Glomerular visceral epithelial cell (primary cell): ENCODE data around the gene CD8B2.
"Not testable (repeated sequence)": the region's sequence is repeated elsewhere in the genome, so short reads cannot be mapped to it uniquely, and the experiment has no call there.

Experiments used
- DNase-seq: peaks from one replicate; pipeline ENCODE4 v3.0.0-alpha.2; 2016; ENCODE audit errors: extremely low spot score

CD8B2 gene

GRCh38 chr2:106551417-106552130, 64.4 kb downstream of the CD8B2 start:
- no peak for DNase-seq

DNA sequence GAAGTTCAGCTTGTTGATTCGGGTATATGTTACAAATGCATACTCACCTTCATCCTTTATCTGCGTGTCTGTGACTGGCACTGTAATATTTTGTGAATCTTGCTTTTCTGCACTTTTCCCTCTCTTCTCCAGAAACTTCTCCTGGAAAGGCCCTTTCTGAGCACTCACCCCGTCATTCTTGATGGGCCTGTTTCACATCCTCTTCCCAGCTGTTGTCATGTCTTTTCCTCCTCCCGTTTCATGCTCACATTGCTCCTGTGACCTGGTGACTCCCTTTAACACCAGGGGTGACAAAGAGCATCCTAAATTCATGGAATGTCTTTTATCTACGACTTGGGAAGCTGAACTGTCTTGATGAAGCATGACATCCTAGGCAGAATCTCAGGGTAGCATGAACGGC, 65.8 kb downstream of the CD8B2 start:
- DNase-seq: no peak

DNA sequence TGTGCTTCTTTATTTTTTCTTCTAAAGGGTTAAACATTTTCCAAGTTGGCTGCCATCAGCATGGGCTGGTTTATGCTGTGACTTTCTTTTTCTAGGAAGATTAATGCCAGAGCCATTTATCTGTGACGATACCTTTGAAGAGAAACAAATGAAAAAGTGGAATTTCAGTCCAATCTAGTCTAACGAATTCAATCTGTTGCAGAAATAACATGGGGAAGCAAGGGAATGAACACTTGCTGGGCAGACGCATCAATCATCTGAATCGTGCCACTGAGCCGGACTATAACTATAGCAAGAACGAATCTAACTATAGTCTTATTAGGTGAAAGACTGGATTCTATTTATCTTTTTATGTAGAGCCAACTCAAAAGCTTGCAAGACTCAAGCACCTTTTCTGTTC, 66.2 kb downstream of the CD8B2 start:
- no peak for DNase-seq

DNA sequence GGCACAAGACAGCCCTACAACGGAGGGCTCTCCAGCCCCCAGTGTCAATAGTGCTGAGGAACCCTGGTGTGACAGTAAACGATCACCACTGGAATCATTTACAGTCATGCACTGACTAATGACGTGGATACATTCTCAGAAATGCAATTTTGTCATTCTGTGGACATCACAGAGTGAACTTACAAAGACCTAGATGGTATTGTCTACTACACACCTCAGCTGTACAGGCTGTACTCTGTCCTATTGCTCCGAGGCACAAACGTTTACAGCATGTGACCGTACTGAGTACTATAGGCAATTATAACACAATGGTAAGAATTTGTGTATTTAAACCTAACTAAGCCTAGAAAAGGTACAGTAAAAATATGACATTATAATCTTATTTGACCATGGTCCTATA, 67.2 kb downstream of the CD8B2 start:
- DNase-seq: no peak

DNA sequence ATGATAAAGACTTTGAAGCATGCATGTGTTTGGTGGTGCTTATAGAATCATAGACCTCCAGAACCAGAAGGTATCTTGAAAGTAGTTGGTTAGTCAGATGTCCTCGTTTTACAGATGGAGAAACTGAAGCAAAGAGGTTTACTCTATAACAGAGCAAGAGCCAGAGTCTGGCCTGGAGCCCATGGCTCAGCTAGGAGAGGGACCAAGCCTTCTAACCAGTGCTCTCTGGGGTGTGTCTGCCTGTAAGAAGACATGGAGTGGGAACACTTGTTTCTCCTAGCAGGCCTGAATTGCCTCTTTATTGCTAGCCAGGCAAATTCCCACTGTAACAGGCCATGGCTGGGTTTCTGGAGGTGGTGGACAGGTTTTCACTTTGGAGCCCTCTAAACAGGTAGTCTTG, 67.9 kb downstream of the CD8B2 start:
- no peak for DNase-seq

GRCh38 chr2:106559786-106560185, 72.6 kb downstream of the CD8B2 start:
- DNase-seq: not testable (repeated sequence)

DNA sequence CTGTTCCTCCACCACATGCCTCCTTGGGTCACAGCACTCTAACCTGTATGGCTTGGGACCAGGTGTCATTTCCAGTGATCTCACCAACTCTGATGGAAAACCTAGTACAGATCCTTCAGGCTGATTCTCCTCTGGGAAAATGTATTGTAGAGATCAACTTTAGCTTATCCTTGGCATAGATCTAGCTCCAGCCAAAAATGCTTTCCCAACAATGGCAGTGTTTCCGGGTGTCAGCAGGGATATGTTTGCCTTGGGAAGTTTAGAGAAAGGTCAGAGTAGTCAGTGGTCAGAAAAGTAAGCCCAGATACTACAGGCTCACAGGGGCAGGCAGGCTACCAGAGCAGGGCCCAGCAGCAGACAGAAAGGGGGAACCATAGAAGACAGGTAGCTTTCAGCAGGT, 73.6 kb downstream of the CD8B2 start:
- DNase-seq: no peak

- no peak for DNase-seq
Observed at GRCh38 chr2:106561356-106561755, 74.2 kb downstream of the CD8B2 start.

- DNase-seq: no peak
Observed at GRCh38 chr2:106561803-106562202, 74.6 kb downstream of the CD8B2 start.

- DNase-seq: no peak
Observed at GRCh38 chr2:106562268-106563186, 75.4 kb downstream of the CD8B2 start.

DNA sequence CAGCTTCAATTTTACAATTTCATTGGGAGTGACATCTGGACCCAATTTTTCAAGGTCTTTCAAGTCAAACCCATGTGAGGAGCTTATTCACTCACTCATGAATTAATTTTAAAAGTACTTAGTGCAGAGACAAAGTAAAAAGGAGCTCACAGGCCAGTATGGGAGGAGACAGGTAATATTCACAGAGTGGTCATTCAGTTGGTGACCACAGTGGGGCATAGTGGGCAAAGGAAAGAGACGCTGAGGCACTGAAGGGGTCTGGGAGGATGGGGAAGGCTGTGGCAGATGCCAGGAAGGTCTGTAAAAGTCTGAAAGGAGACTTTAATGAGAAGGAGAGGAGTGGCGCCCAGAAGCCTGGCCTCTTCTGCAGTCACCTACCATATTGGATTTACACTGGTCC, 76.0 kb downstream of the CD8B2 start:
- no peak for DNase-seq

DNA sequence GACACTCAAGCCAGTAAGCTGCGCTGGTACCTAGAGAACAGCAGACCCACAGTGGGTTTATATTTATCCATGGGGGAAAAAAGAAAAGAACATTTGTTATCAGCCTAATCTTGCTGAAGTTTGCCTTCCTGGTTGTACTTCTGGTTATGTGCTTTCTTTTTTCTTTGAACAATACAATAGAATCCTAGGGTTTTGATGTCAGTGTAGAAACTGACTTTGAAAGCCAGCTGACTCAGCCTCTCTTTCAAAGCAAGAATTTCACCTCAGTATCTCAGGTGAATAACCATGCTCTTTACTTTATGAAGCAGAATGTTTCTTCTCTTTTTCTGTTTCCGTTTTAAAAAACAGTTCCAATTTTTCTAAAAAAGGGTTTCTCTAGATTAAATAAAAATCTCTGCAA, 78.4 kb downstream of the CD8B2 start:
- DNase-seq: no peak

- DNase-seq: no peak
Observed at GRCh38 chr2:106566050-106566449, 78.9 kb downstream of the CD8B2 start.

DNA sequence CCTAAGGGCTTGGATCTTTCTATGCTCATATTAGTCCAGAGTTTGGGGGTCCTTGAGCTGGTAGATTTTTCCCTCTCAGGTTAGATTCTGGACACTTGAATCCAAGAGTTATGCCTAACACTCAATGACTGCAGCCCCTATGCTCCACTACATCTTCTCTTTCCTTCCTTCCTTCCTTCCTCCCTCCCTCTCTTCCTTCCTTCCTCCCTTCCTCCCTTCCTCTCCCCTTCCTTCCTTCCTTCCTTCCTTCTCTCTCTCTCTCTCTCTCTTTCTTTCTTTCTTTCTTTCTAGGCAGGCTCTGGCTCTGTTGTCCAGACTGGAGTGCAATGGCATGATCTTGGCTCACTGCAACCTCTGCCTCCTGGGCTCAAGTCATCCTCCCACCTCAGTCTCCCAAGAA, 79.3 kb downstream of the CD8B2 start:
- DNase-seq: not testable (repeated sequence)

- no peak for DNase-seq
Observed at GRCh38 chr2:106570316-106570715, 83.2 kb downstream of the CD8B2 start.
